WTC11 (cell line): ENCODE results near the gene MFAP1. TPM values are rescaled to one million over a fixed set of nuclear protein-coding genes. Genes with fewer than 3 reads are reported as not detected.

Experiments
- ATAC-seq: fragments of 200-7000 bp; cut with Tn5 transposase; 2 replicates; pipeline ENCODE4 v1.10.0; 2021; ENCODE audit warnings: mild to moderate bottlenecking, moderate library complexity
- CTCF ChIA-PET: fragments of 300-600 bp; sonication (Branson Sonifier 250); formaldehyde crosslinking; loops from one replicate; lab custom pipeline; 2021; ENCODE audit warnings: antibody characterized with exemption; lab: Charles Lee
- POLR2A ChIA-PET: fragments of 350-600 bp; sonication (Branson Sonifier 250); formaldehyde crosslinking; loops from one replicate; lab custom pipeline; 2021; ENCODE audit warnings: antibody characterized with exemption; lab: Charles Lee
- DNase-seq: peaks from one replicate; pipeline ENCODE4 v3.0.0; 2021; ENCODE audit warnings: low spot score
- H3K27ac Mint-ChIP-seq: 2 replicates; pipeline ENCODE4 v1.8.0; 2021; ENCODE audit warnings: mixed read lengths
- H3K27me3 Mint-ChIP-seq: 2 replicates; pipeline ENCODE4 v1.8.0; 2021; ENCODE audit warnings: low read depth, mild to moderate bottlenecking, moderate library complexity, mixed read lengths
- H3K36me3 Mint-ChIP-seq: 2 replicates; pipeline ENCODE4 v1.8.0; 2021; ENCODE audit warnings: mixed read lengths
- H3K4me1 Mint-ChIP-seq: 2 replicates; pipeline ENCODE4 v1.8.0; 2022; ENCODE audit warnings: mixed read lengths
- H3K4me3 Mint-ChIP-seq: 2 replicates; pipeline ENCODE4 v1.8.0; 2021; ENCODE audit warnings: mild to moderate bottlenecking, moderate library complexity, mixed read lengths
- H3K9me3 Mint-ChIP-seq: 2 replicates; pipeline ENCODE4 v1.8.0; 2021; ENCODE audit warnings: mixed read lengths
- AFF4 ChIP-seq: sonication (generic); formaldehyde crosslinking; IDR thresholded peaks from 2 replicates; pipeline ENCODE4 v1.8.1; 2023; ENCODE audit warnings: mild to moderate bottlenecking, missing genetic modification reagents, borderline replicate concordance
- E2F5 ChIP-seq: sonication (generic); formaldehyde crosslinking; IDR thresholded peaks from 2 replicates; pipeline ENCODE4 v1.8.1; 2022; ENCODE audit warnings: mild to moderate bottlenecking, moderate library complexity, missing genetic modification reagents
- ESRRA ChIP-seq: sonication (generic); formaldehyde crosslinking; IDR thresholded peaks from 2 replicates; pipeline ENCODE4 v1.8.1; 2022; ENCODE audit warnings: mild to moderate bottlenecking, missing genetic modification reagents, borderline replicate concordance
- ETV6 ChIP-seq: sonication (generic); formaldehyde crosslinking; IDR thresholded peaks from 2 replicates; pipeline ENCODE4 v1.8.1; 2022; ENCODE audit warnings: mild to moderate bottlenecking, missing genetic modification reagents
- IRF1 ChIP-seq: sonication (generic); formaldehyde crosslinking; IDR thresholded peaks from 2 replicates; pipeline ENCODE4 v1.8.0; 2023; ENCODE audit warnings: missing genetic modification reagents
- JUN ChIP-seq: sonication (generic); formaldehyde crosslinking; IDR thresholded peaks from 2 replicates; pipeline ENCODE4 v1.8.0; 2023; ENCODE audit warnings: mild to moderate bottlenecking, missing genetic modification reagents
- MYBL2 ChIP-seq: sonication (generic); formaldehyde crosslinking; IDR thresholded peaks from 2 replicates; pipeline ENCODE4 v1.8.1; 2023; ENCODE audit warnings: mild to moderate bottlenecking, moderate library complexity, missing genetic modification reagents
- NFE2L1 ChIP-seq: sonication (generic); formaldehyde crosslinking; IDR thresholded peaks from 2 replicates; pipeline ENCODE4 v1.8.1; 2023; ENCODE audit warnings: missing genetic modification reagents
- NR1H2 ChIP-seq: sonication (generic); formaldehyde crosslinking; IDR thresholded peaks from 2 replicates; pipeline ENCODE4 v1.9.0; 2021; ENCODE audit warnings: mild to moderate bottlenecking, moderate library complexity, missing genetic modification reagents
- PREB ChIP-seq: sonication (generic); formaldehyde crosslinking; IDR thresholded peaks from 2 replicates; pipeline ENCODE4 v1.8.1; 2022; ENCODE audit warnings: mild to moderate bottlenecking, missing genetic modification reagents, moderate library complexity, borderline replicate concordance
- SOX15 ChIP-seq: fragments of 250-450 bp; sonication (Bioruptor Pico); IDR thresholded peaks from 2 replicates; pipeline ENCODE4 v1.9.0; 2021; ENCODE audit warnings: mild to moderate bottlenecking
- ZNF121 ChIP-seq: sonication (generic); formaldehyde crosslinking; IDR thresholded peaks from 2 replicates; pipeline ENCODE4 v1.8.0; 2023; ENCODE audit warnings: missing genetic modification reagents
- ZNF138 ChIP-seq: sonication (generic); formaldehyde crosslinking; conservative IDR thresholded peaks from 2 replicates; pipeline ENCODE4 v1.8.1; 2022; ENCODE audit warnings: mild to moderate bottlenecking, moderate library complexity, missing genetic modification reagents
- ZNF232 ChIP-seq: sonication (generic); formaldehyde crosslinking; IDR thresholded peaks from 2 replicates; pipeline ENCODE4 v1.8.0; 2022; ENCODE audit warnings: mild to moderate bottlenecking, missing genetic modification reagents
- ZNF317 ChIP-seq: sonication (generic); formaldehyde crosslinking; IDR thresholded peaks from 2 replicates; pipeline ENCODE4 v1.8.1; 2023; ENCODE audit warnings: low read depth, mild to moderate bottlenecking, moderate library complexity, missing genetic modification reagents, borderline replicate concordance
- total RNA-seq: library from RNA; stranded (reverse); gene quantifications from 3 replicates; pipeline ENCODE4 v1.2.3, GENCODE V29; 2021
- TF ChIP-seq, protein P1 (sequence below): fragments of 200-600 bp; IDR thresholded peaks from 2 replicates; pipeline ENCODE4 v1.8.0; 2022; ENCODE audit warnings: antibody characterized with exemption
- TF ChIP-seq, protein P2 (sequence below): sonication (generic); formaldehyde crosslinking; IDR thresholded peaks from 2 replicates; pipeline ENCODE4 v1.8.1; 2023; ENCODE audit warnings: mild to moderate bottlenecking, missing genetic modification reagents
- TF ChIP-seq, protein P3 (sequence below): sonication (generic); formaldehyde crosslinking; IDR thresholded peaks from 2 replicates; pipeline ENCODE4 v1.8.0; 2023; ENCODE audit warnings: missing genetic modification reagents, mild to moderate bottlenecking, borderline replicate concordance

MFAP1 gene
- total RNA-seq, 1 experiment from 2014 or later: 32.4 TPM

- peak overlapping the region; percentile 75 for H3K4me3 Mint-ChIP-seq
- ChIA-PET CTCF (interaction anchor here (1.3 to 2.7 kb wide), 3 partner anchors 44 to 53 kb away, joined by 3 to 9 read pairs (median 7); partner anchors contain the start of gene ELL3), POLR2A (no interaction called here)
- H3K27me3 Mint-ChIP-seq: peaks cover 24% of the 10 kb centered on the region
- H3K27ac Mint-ChIP-seq: no peak overlapping the region
- TF ChIP-seq PREB (CRISPR knock-in tag) (no peak), SOX15 (CRISPR knock-in tag) (no peak), ZNF317 (CRISPR knock-in tag) (no peak), NR1H2 (no peak), ZNF232 (CRISPR knock-in tag) (no peak), AFF4 (CRISPR knock-in tag) (no peak), ZNF138 (CRISPR knock-in tag) (no peak)
- TF ChIP-seq, protein P1, sequence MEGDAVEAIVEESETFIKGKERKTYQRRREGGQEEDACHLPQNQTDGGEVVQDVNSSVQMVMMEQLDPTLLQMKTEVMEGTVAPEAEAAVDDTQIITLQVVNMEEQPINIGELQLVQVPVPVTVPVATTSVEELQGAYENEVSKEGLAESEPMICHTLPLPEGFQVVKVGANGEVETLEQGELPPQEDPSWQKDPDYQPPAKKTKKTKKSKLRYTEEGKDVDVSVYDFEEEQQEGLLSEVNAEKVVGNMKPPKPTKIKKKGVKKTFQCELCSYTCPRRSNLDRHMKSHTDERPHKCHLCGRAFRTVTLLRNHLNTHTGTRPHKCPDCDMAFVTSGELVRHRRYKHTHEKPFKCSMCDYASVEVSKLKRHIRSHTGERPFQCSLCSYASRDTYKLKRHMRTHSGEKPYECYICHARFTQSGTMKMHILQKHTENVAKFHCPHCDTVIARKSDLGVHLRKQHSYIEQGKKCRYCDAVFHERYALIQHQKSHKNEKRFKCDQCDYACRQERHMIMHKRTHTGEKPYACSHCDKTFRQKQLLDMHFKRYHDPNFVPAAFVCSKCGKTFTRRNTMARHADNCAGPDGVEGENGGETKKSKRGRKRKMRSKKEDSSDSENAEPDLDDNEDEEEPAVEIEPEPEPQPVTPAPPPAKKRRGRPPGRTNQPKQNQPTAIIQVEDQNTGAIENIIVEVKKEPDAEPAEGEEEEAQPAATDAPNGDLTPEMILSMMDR: no peak
- ATAC-seq (no peak), DNase-seq (no peak)
- H3K9me3 Mint-ChIP-seq: peaks cover 6% of the 10 kb centered on the region
- H3K36me3 Mint-ChIP-seq: peaks cover 16% of the 10 kb centered on the region
- peaks cover 12% of the 10 kb centered on the region for H3K4me1 Mint-ChIP-seq
These were observed 3.7 kb upstream of the MFAP1 start for GRCh38 chr15:43828061-43828657.

DNA sequence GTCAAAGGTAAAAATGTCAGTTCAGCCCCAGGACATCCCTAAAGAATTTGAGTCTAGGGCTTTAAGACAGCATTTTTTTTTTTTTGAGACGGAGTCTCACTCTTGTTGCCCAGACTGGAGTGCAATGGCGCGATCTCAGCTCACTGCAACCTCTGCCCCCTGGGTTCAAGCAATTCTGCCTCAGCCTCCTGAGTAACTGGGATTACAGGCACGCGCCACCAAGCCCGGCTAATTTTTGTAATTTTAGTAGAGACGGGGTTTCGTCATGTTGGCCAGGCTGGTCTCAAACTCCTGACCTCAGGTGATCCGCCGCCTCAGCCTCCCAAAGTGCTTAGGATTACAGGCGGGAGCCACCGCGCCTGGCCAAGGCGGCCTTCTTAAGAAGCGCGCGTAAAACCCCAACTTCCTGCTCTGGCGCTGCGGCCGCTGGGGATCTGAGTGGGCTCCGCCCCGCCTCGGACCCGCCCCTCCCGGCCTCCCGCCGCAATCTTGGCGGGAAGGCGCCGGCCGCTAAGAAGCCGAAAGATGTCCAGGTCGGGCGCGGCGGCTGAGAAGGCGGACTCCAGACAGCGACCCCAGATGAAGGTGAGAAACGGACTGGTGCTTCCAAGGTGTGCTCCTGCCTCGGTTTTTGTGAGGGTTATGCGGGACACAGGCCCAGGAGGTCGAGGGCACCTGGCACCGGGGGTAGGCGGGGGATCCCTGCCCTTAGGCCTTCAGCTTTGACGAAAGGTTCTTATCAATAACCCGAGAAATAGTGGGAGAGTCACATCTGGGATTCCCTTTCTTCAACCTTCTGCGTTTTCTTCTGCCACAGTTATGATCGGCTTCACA is 2.2 kb upstream of the MFAP1 start, which contains the start of gene WDR76:
TSS of gene WDR76 (plus strand) at position 495 of the 834 bp plus-strand sequence. CDS start at position 526, 31 bp downstream.
- Mint-ChIP-seq H3K36me3 (peaks cover 18% of the 10 kb centered on the region), H3K4me3 (peak within 1 kb of the TSS; percentile 75), H3K9me3 (peaks cover 6% of the 10 kb centered on the region), H3K4me1 (peaks cover 12% of the 10 kb centered on the region), H3K27me3 (peaks cover 24% of the 10 kb centered on the region), H3K27ac (peak within 1 kb of the TSS; percentile 41; the same call in 1 of the 2 replicates)
- ATAC-seq (peak; percentile 83), DNase-seq (peak; percentile 84)
- ChIA-PET POLR2A (no interaction called here), CTCF (interaction anchor here (1.3 to 2.7 kb wide), 3 partner anchors 45 to 55 kb away, joined by 3 to 9 read pairs (median 7); partner anchors contain the start of gene ELL3)
- TF ChIP-seq JUN (CRISPR knock-in tag) (0 out of 2 replicates have a peak, but pooled peaks have one; percentile 51), E2F5 (CRISPR knock-in tag) (peak; percentile 99), ZNF232 (CRISPR knock-in tag) (peak; percentile 88), ZNF121 (CRISPR knock-in tag) (no peak), IRF1 (CRISPR knock-in tag) (no peak), MYBL2 (peak; percentile 67; the same call in 1 of the 2 replicates), NFE2L1 (CRISPR knock-in tag) (peak; percentile 50; the same call in 1 of the 2 replicates), ETV6 (CRISPR knock-in tag) (peak; percentile 88), ESRRA (CRISPR knock-in tag) (peak; percentile 53; the same call in 1 of the 2 replicates)
- TF ChIP-seq, protein P2, sequence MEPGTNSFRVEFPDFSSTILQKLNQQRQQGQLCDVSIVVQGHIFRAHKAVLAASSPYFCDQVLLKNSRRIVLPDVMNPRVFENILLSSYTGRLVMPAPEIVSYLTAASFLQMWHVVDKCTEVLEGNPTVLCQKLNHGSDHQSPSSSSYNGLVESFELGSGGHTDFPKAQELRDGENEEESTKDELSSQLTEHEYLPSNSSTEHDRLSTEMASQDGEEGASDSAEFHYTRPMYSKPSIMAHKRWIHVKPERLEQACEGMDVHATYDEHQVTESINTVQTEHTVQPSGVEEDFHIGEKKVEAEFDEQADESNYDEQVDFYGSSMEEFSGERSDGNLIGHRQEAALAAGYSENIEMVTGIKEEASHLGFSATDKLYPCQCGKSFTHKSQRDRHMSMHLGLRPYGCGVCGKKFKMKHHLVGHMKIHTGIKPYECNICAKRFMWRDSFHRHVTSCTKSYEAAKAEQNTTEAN: no peak
- TF ChIP-seq, protein P3, sequence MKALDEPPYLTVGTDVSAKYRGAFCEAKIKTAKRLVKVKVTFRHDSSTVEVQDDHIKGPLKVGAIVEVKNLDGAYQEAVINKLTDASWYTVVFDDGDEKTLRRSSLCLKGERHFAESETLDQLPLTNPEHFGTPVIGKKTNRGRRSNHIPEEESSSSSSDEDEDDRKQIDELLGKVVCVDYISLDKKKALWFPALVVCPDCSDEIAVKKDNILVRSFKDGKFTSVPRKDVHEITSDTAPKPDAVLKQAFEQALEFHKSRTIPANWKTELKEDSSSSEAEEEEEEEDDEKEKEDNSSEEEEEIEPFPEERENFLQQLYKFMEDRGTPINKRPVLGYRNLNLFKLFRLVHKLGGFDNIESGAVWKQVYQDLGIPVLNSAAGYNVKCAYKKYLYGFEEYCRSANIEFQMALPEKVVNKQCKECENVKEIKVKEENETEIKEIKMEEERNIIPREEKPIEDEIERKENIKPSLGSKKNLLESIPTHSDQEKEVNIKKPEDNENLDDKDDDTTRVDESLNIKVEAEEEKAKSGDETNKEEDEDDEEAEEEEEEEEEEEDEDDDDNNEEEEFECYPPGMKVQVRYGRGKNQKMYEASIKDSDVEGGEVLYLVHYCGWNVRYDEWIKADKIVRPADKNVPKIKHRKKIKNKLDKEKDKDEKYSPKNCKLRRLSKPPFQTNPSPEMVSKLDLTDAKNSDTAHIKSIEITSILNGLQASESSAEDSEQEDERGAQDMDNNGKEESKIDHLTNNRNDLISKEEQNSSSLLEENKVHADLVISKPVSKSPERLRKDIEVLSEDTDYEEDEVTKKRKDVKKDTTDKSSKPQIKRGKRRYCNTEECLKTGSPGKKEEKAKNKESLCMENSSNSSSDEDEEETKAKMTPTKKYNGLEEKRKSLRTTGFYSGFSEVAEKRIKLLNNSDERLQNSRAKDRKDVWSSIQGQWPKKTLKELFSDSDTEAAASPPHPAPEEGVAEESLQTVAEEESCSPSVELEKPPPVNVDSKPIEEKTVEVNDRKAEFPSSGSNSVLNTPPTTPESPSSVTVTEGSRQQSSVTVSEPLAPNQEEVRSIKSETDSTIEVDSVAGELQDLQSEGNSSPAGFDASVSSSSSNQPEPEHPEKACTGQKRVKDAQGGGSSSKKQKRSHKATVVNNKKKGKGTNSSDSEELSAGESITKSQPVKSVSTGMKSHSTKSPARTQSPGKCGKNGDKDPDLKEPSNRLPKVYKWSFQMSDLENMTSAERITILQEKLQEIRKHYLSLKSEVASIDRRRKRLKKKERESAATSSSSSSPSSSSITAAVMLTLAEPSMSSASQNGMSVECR (CRISPR knock-in tag): no peak
